Left lung (tissue), 10 donors: ENCODE data around the gene TMEM72. TPM values are rescaled to one million over a fixed set of nuclear protein-coding genes. Genes with fewer than 3 reads are reported as not detected.
A peak's percentile ranks its signal among the peaks of the same experiment; 100 is the strongest.

ENCODE experiments used
- ATAC-seq: fragments of 200-7000 bp; cut with Tn5 transposase; one replicate; pipeline ENCODE4 v1.9.1; 2020; ENCODE audit warnings: moderate library complexity
- DNase-seq, 4 donors: peaks; one replicate each; pipeline ENCODE4 v3.0.0-alpha.2; 2013 to 2020
- H3K27ac ChIP-seq, 2 donors: fragments of 200-600 bp; sonication (generic) in 1 of 2; one replicate each; pipeline versions ENCODE4 v1.5.0 to v1.8.0; 2020 to 2021
- H3K27me3 ChIP-seq, 2 donors: fragments of 200-600 bp; sonication (generic) in 1 of 2; one replicate each; pipeline versions ENCODE4 v1.5.0 to v1.8.0; 2020 to 2021
- H3K36me3 ChIP-seq, 2 donors: fragments of 200-600 bp; sonication (generic) in 1 of 2; one replicate each; pipeline versions ENCODE4 v1.5.0 to v1.8.0; 2020 to 2021
- H3K4me1 ChIP-seq, 2 donors: fragments of 200-600 bp; one replicate each; pipeline ENCODE4 v1.8.0; 2021
- H3K4me3 ChIP-seq, 2 donors: fragments of 200-600 bp; sonication (generic) in 1 of 2; one replicate each; pipeline versions ENCODE4 v1.5.0 to v1.8.0; 2020 to 2021; ENCODE audit warnings: mild to moderate bottlenecking in 1 of 2
- H3K9me3 ChIP-seq, 2 donors: fragments of 200-600 bp; sonication (generic) in 1 of 2; one replicate each; pipeline versions ENCODE4 v1.5.0 to v1.8.0; 2020 to 2021
- intact Hi-C, 2 donors: fragments of 100-400 bp; cut with DNase I; formaldehyde crosslinking; loops; one replicate each; pipeline versions ENCODE4 v1.11.2 to v1.14.2; 2022
- polyA plus RNA-seq, 6 donors: library from polyadenylated mRNA; unstranded; fragments of 120-200 nt; gene quantifications; one replicate each; pipeline ENCODE4 v1.2.1, GENCODE V29; 2013; ENCODE audit not compliant: insufficient read length in 6 of 6
- total RNA-seq, 2 donors: library from RNA; stranded (reverse); fragmentation: NEBNext Ultra II Directional; extraction: Animal tissue kit (Norgen Biotek cat#: 25700); gene quantifications; one replicate each; pipeline ENCODE4 v1.2.1, GENCODE V29; 2021
- TF ChIP-seq, protein P1 (sequence below), 2 donors: fragments of 200-600 bp; sonication (generic) in 1 of 2; IDR thresholded peaks; one replicate each; pipeline versions ENCODE4 v1.5.0 to v1.8.0; 2021; ENCODE audit warnings: antibody characterized with exemption in 2 of 2
- donor health status: DM: no; HTN: yes; CAD: no.
- donor health status: DM: no; HTN: no; CAD: no.

TMEM72 gene
- total and polyA plus RNA-seq, 8 donors: 0.23 to 2.2 (median 1.7) TPM; not detected in 1

DNA sequence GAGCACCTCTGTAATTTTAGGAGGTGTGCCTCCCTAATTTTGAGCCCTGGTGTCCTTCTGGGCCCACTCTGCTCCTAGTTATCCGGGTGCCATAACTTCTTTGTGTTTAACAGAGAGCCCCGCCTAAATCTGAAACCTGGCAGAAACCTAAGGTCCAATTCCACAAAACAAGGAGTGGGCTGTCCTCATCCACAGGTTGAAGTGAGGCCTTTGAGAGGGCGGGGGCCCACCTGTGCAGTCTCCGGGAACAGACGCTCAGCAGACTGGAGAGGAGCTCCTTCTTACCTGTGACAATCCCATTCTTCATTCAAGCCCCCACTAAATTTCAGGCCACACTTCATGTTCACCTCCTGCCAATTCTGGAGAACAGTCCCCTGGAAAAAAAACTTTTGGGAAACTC is 10.9 kb downstream of the TMEM72 start:
- Histone ChIP-seq H3K36me3 (no peaks in the 10 kb centered on the region), H3K27ac (no peak overlapping the region), H3K9me3 (peaks cover 0 to 2% of the 10 kb centered on the region in 2 donors), H3K27me3 (no peaks in the 10 kb centered on the region), H3K4me1 (peaks cover 0 to 4% of the 10 kb centered on the region in 2 donors), H3K4me3 (no peak overlapping the region)
- intact Hi-C loops: no loop called here
- TF ChIP-seq, protein P1, sequence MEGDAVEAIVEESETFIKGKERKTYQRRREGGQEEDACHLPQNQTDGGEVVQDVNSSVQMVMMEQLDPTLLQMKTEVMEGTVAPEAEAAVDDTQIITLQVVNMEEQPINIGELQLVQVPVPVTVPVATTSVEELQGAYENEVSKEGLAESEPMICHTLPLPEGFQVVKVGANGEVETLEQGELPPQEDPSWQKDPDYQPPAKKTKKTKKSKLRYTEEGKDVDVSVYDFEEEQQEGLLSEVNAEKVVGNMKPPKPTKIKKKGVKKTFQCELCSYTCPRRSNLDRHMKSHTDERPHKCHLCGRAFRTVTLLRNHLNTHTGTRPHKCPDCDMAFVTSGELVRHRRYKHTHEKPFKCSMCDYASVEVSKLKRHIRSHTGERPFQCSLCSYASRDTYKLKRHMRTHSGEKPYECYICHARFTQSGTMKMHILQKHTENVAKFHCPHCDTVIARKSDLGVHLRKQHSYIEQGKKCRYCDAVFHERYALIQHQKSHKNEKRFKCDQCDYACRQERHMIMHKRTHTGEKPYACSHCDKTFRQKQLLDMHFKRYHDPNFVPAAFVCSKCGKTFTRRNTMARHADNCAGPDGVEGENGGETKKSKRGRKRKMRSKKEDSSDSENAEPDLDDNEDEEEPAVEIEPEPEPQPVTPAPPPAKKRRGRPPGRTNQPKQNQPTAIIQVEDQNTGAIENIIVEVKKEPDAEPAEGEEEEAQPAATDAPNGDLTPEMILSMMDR (IDR thresholded peaks at IDR 0.05): no peak
- ATAC-seq (no peak), DNase-seq (no peak)

DNA sequence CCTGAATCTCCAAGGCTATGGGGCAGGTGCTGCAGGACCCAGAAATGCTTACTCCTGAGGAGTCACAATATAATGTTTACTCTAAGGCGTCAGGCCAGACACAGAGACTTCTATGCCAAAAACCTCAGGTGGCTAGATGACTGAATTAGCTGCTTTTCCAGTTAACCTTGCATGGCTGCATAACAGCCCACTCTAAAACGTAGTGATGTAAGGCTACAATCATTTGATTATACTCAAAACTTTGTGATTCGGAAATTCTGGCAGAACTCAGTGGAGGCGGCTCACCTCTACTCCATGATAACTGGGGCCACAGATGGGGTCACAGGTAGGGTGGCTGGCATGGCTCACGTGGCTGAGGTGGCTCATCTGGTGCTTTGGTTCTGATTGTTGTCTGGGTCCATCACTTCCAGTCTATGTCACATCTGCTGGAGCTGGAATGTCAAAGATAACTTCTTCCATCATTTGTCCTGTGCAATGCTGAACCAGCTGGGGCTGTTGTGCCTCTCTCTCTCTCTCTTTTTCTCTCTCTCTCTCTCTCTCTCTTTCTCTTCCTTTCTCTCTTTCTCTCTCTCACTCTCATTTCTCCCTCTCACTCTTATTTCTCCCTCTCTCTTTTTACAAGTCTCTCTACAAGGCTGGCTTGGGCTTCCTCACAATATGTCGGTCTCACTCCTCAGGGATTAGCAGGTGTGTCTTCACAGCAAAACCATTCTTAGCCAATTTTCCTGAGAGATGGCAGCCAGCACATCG is 11.8 kb downstream of the TMEM72 start:
- H3K4me1 ChIP-seq: peaks cover 0 to 9% of the 10 kb centered on the region in 2 donors
- ATAC-seq: no peak
- intact Hi-C loops: no loop called here
- H3K36me3 ChIP-seq: no peaks in the 10 kb centered on the region
- TF ChIP-seq, protein P1 (IDR thresholded peaks at IDR 0.05): no peak
- DNase-seq: peak in 1 of 4 donors; percentile 36
- no peak overlapping the region for H3K27ac ChIP-seq
- no peak overlapping the region for H3K4me3 ChIP-seq
- H3K27me3 ChIP-seq: no peaks in the 10 kb centered on the region
- H3K9me3 ChIP-seq: peaks cover 0 to 2% of the 10 kb centered on the region in 2 donors

DNA sequence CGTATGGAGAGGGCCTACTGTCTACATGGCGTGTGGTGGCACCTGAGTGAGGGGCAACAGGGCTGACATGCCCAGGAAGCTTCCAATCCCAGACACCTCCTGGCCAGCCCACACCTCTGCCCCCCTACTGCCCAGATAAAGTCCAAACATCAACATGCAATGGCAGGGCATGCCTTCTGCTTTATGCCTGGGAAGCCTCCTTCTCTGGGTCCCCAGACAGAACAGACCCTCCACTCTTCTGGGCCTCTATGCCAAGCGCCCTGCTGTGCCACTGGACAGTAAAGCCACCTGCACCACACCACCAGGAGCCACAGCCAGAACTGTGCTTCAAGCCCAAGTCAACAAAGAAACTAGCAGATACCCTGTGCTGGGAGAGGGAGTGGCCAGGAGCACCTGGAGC is 12.5 kb downstream of the TMEM72 start:
- TF ChIP-seq, protein P1 (IDR thresholded peaks at IDR 0.05): no peak
- Histone ChIP-seq H3K27me3 (no peaks in the 10 kb centered on the region), H3K9me3 (no peaks in the 10 kb centered on the region), H3K27ac (no peak overlapping the region), H3K36me3 (no peaks in the 10 kb centered on the region), H3K4me1 (peaks cover 0 to 9% of the 10 kb centered on the region in 2 donors), H3K4me3 (no peak overlapping the region)
- intact Hi-C loops: no loop called here
- DNase-seq: no peak
- no peak for ATAC-seq

DNA sequence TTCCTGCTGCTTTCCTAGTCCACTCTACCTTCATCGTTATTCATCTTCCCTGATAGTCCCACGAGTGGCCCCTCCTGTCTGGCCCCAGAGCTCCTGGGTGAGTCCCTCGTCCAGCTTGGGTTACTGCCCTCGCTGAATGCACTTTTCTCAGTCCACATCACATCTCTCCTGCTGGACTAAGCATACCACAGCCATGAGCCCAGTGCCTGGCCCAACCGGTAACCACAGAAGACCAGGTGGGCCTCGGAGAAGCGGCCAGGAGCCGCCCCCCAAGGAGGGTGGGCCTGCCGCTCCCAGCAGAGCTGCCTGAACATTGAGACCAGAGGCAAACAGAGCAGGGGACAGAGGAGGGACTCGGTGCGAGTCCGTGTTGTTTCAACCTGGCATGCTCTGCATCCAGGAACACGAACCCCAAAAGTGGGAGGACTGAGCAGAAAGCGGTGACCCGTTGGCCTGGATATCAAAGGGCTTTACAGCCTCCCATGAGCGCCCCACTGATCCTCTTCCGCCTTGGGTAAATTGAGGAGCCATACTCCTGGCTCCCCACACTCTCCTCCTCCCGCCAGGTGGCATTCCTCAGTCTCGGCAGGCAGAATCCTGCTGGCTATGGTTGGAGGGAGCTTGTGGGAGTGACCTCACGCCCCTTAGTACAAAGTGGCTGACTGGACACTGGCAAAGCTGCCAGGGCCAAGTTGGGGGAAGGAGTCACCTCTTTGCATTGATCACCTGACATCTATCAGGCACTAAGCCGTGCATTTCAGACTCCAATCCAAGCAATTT is 13.3 kb downstream of the TMEM72 start:
- H3K4me3 ChIP-seq: no peak overlapping the region
- H3K27me3 ChIP-seq: no peaks in the 10 kb centered on the region
- intact Hi-C loops: no loop called here
- no peaks in the 10 kb centered on the region for H3K9me3 ChIP-seq
- DNase-seq (no peak), ATAC-seq (no peak)
- H3K4me1 ChIP-seq: peaks cover 0 to 9% of the 10 kb centered on the region in 2 donors
- TF ChIP-seq, protein P1 (IDR thresholded peaks at IDR 0.05): no peak
- no peaks in the 10 kb centered on the region for H3K36me3 ChIP-seq
- H3K27ac ChIP-seq: no peak overlapping the region

DNA sequence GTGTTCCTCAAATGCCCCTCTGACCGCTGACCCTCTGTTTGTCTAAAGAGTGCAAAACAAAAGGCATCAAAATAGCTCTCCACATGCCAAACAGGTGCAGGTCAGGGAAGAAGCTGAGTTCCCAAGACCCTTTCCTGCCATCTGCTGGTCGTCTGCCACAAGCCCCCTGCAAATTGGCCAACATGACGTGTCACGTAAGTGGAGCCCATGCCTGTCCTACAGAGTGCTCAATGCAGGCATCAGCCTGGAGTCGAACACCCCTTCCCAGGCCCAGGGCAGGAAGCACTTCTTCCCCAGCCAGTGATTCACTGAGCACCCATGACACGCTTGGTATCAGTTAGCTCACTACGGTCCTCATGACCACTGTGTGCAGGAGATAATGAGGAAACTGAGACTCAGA is 14.1 kb downstream of the TMEM72 start:
- no peak overlapping the region for H3K4me3 ChIP-seq
- no peak overlapping the region for H3K27ac ChIP-seq
- no peaks in the 10 kb centered on the region for H3K9me3 ChIP-seq
- TF ChIP-seq, protein P1 (IDR thresholded peaks at IDR 0.05): no peak
- intact Hi-C loops: no loop called here
- H3K36me3 ChIP-seq: no peaks in the 10 kb centered on the region
- ATAC-seq (peak; percentile 26), DNase-seq (peak in 1 of 4 donors; percentile 31)
- H3K27me3 ChIP-seq: no peaks in the 10 kb centered on the region
- H3K4me1 ChIP-seq: peaks cover 0 to 9% of the 10 kb centered on the region in 2 donors
